ENCODE data around the gene TAS2R1.

The TAS2R1 gene

DNA sequence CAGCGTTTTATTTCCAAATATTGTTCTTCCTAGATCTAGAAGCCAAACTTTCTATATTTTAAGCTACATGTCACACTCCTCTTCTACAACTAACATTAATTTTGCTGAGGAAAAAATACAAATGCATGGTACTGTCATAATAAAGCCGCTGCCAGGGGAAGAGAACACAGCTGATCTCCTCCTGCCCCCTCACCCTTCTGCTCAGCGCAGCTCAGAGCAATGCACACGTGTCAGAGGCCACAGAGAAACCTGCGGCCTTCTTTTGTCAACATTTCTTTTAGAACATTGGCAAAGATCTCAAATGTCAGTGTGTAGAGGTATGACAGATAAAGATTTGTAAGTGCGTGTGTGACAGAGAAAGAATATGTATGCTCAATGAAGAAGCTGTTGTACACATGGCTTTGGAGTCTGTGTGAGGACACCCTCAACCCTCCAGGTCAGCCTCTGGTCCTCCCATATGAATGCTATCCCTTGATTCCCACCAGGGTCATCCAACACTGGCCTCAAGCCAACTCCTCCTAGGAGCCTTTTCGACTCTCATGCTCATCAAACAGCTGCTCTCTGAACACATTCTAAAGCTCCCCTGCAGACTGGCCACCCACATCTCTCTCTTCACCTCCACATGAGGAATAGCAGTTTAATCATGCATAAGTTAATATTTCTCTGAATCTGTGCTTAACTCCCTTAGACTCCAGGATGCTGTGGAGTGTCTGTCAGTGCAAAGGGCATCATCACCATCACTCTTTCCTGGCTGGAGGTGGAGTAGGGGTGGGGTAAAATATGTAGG lies 40.9 kb downstream of the TAS2R1 start:
- H3K9ac ChIP-seq (ENCODE audit: low read length in 2 of 2), result no peak overlapping the region
- no peak overlapping the region for H3K27ac ChIP-seq (ENCODE audit: low read length)
- no peaks in the 10 kb centered on the region for H3K4me1 ChIP-seq (ENCODE audit: control insufficient read depth, insufficient read depth, low read length)

DNA sequence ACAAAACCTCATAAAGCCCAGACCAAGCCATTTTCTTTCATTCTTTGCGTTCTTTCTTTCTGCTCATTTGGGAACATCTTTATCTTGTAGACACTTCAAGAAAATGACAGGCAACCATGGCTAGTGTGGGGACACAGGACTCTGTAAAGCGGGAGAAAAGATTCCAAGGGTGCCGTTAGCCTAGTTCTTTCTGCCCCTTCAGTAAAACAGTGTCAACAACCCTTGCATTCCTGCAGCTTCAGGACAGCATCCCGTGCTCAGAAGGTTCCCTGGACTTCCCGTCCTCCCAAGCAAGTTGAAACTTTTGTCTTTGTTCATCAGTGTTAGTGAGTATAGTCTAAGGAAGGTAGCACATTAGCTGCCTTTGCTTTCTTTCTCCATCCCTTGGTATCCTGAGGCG lies 41.9 kb downstream of the TAS2R1 start:
- Histone ChIP-seq H3K36me3 (ENCODE audit: control insufficient read depth in 2 of 2, insufficient read depth in 2 of 2, low read length in 2 of 2) (no peaks in the 10 kb centered on the region), H3K9ac (ENCODE audit: low read length in 2 of 2) (no peak overlapping the region), H3K9me3 (ENCODE audit: control insufficient read depth in 2 of 2, low read length in 2 of 2) (no peaks in the 10 kb centered on the region), H3K4me1 (ENCODE audit: control insufficient read depth, insufficient read depth, low read length) (no peaks in the 10 kb centered on the region), H3K4me3 (ENCODE audit: low read length in 2 of 2) (no peak overlapping the region), H3K27ac (ENCODE audit: low read length) (no peak overlapping the region), H3K27me3 (ENCODE audit: control insufficient read depth in 1 of 2, insufficient read depth in 2 of 2, low read length in 2 of 2) (peaks cover 0 to 3% of the 10 kb centered on the region in 2 donors)

More for the DNA sequence above, 40.9 kb downstream of the TAS2R1 start:
- H3K27me3 ChIP-seq (ENCODE audit: control insufficient read depth in 1 of 2, insufficient read depth in 2 of 2, low read length in 2 of 2), result peaks cover 0 to 3% of the 10 kb centered on the region in 2 donors
- H3K36me3 ChIP-seq (ENCODE audit: control insufficient read depth in 2 of 2, insufficient read depth in 2 of 2, low read length in 2 of 2), result no peaks in the 10 kb centered on the region
- H3K9me3 ChIP-seq (ENCODE audit: control insufficient read depth in 2 of 2, low read length in 2 of 2), result no peaks in the 10 kb centered on the region
- no peak overlapping the region for H3K4me3 ChIP-seq (ENCODE audit: low read length in 2 of 2)

DNA sequence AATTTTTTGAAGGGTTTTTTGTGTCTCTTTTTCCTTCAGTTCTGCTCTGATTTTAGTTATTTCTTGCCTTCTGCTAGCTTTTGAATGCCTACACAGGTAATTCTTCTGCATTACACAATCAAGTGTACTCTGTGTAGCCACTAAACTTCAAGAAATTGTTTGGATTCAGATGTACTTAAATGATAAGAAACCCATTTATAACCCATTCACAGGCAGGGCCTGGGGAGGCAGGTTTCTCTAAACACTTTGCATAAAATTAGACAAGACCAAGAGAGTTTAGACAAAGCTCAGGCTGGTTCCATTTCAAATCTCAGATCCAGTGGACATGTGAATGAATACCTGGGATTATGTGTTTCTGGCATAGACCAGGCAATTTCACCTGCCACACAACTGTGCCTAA lies 43.0 kb downstream of the TAS2R1 start:
- Histone ChIP-seq H3K27me3 (ENCODE audit: control insufficient read depth in 1 of 2, insufficient read depth in 2 of 2, low read length in 2 of 2) (peaks cover 0 to 3% of the 10 kb centered on the region in 2 donors), H3K9ac (ENCODE audit: low read length in 2 of 2) (no peak overlapping the region), H3K27ac (ENCODE audit: low read length) (no peak overlapping the region), H3K4me3 (ENCODE audit: low read length in 2 of 2) (no peak overlapping the region), H3K36me3 (ENCODE audit: control insufficient read depth in 2 of 2, insufficient read depth in 2 of 2, low read length in 2 of 2) (no peaks in the 10 kb centered on the region), H3K4me1 (ENCODE audit: control insufficient read depth, insufficient read depth, low read length) (no peaks in the 10 kb centered on the region), H3K9me3 (ENCODE audit: control insufficient read depth in 2 of 2, low read length in 2 of 2) (no peaks in the 10 kb centered on the region)

DNA sequence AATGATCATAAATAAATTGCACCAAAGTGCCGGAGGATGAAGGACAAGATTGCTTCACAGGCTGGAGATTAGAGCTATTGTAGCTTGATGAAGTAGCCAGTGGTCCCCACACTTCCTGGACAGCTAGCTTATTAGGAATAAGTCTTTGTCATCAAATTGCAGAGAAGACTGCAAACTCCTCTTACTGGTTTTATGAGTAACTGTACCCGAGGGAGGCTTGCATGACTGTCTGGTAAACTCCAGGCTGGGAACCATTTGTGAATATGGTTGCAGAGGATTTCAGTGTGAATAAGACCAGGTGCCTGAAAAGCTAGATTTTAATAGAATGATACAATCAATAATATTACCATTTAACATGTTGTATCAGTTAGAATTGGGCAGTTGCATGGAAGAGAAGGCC lies 47.7 kb downstream of the TAS2R1 start:
- H3K4me3 ChIP-seq (ENCODE audit: low read length in 2 of 2), result no peak overlapping the region
- no peaks in the 10 kb centered on the region for H3K27me3 ChIP-seq (ENCODE audit: control insufficient read depth in 1 of 2, insufficient read depth in 2 of 2, low read length in 2 of 2)
- no peak overlapping the region for H3K27ac ChIP-seq (ENCODE audit: low read length)
- peaks cover 0 to 3% of the 10 kb centered on the region in 2 donors for H3K9me3 ChIP-seq (ENCODE audit: control insufficient read depth in 2 of 2, low read length in 2 of 2)
- no peak overlapping the region for H3K9ac ChIP-seq (ENCODE audit: low read length in 2 of 2)
- no peaks in the 10 kb centered on the region for H3K4me1 ChIP-seq (ENCODE audit: control insufficient read depth, insufficient read depth, low read length)
- no peaks in the 10 kb centered on the region for H3K36me3 ChIP-seq (ENCODE audit: control insufficient read depth in 2 of 2, insufficient read depth in 2 of 2, low read length in 2 of 2)
